Fibroblast of lung (primary cell): Measurements from ENCODE around the gene LRRD1. TPM values are rescaled to one million over a fixed set of nuclear protein-coding genes. Genes with fewer than 3 reads are reported as not detected.
"Not testable (repeated sequence)": the region's sequence is repeated elsewhere in the genome, so short reads cannot be mapped to it uniquely, and the experiment has no call there.

Source experiments
- DNase-seq, 2 donors: peaks; one replicate each; pipeline versions ENCODE4 v3.0.0 to v3.0.0-alpha.2; 2010; ENCODE audit warnings: low read depth in 2 of 2
- H2AFZ ChIP-seq: 2 replicates; pipeline ENCODE4 v1.5.1; 2012; ENCODE audit warnings: low read length, control low read depth, inconsistent platforms
- H3K27ac ChIP-seq: 2 replicates; pipeline ENCODE4 v1.5.1; 2011; ENCODE audit warnings: low read length, control low read depth; ENCODE audit not compliant: insufficient read depth
- H3K27me3 ChIP-seq: 2 replicates; pipeline ENCODE4 v1.5.1; 2011; ENCODE audit warnings: mild to moderate bottlenecking, low read length; ENCODE audit not compliant: control insufficient read depth, insufficient read depth
- H3K36me3 ChIP-seq: 2 replicates; pipeline ENCODE4 v1.5.1; 2011; ENCODE audit warnings: low read length; ENCODE audit not compliant: control insufficient read depth, insufficient read depth
- H3K4me1 ChIP-seq: 2 replicates; pipeline ENCODE4 v1.5.1; 2011; ENCODE audit warnings: low read length; ENCODE audit not compliant: control insufficient read depth, insufficient read depth; ENCODE audit errors: extremely low read depth
- H3K4me2 ChIP-seq: 2 replicates; pipeline ENCODE4 v1.5.1; 2011; ENCODE audit warnings: low read length, control low read depth; ENCODE audit not compliant: insufficient read depth; ENCODE audit errors: extremely low read depth
- H3K4me3 ChIP-seq, 4 experiments: fragments of 200-600 bp in 1 of 4; sonication (generic) in 1 of 4; replicated peaks in 1 of 4; 2 replicates each; pipeline ENCODE4 v1.5.1; 2011 to 2016; ENCODE audit warnings: low read length in 4 of 4, low read depth in 3 of 4, mild to moderate bottlenecking in 3 of 4, control low read depth in 2 of 4, inconsistent platforms in 1 of 4, mixed read lengths in 1 of 4; ENCODE audit not compliant: insufficient read depth in 1 of 4; ENCODE audit errors: control extremely low read depth in 1 of 4
- H3K79me2 ChIP-seq: 2 replicates; pipeline ENCODE4 v1.5.1; 2012; ENCODE audit warnings: mild to moderate bottlenecking, low read length, inconsistent platforms; ENCODE audit not compliant: control insufficient read depth, insufficient read depth
- H3K9ac ChIP-seq: 2 replicates; pipeline ENCODE4 v1.5.1; 2011; ENCODE audit warnings: mild to moderate bottlenecking, low read length, control low read depth; ENCODE audit not compliant: insufficient read depth
- H3K9me3 ChIP-seq: 2 replicates; pipeline ENCODE4 v1.5.1; 2012; ENCODE audit warnings: low read depth, low read length; ENCODE audit not compliant: control insufficient read depth, insufficient read depth
- H4K20me1 ChIP-seq: 2 replicates; pipeline ENCODE4 v1.5.1; 2011; ENCODE audit warnings: low read length; ENCODE audit not compliant: control insufficient read depth, insufficient read depth; ENCODE audit errors: extremely low read depth
- CTCF ChIP-seq, 2 donors: IDR thresholded peaks in 1 of 2; conservative IDR thresholded peaks in 1 of 2; 1 replicate in 1 of 2; 2 replicates in 1 of 2; pipeline ENCODE4 v1.5.1; 2011 to 2012; ENCODE audit warnings: low read length in 2 of 2, control low read depth in 1 of 2, inconsistent platforms in 1 of 2, low read depth in 1 of 2, mild to moderate bottlenecking in 1 of 2
- EZH2 ChIP-seq: IDR thresholded peaks from 2 replicates; pipeline ENCODE4 v1.5.1; 2012; ENCODE audit warnings: low read length, control low read depth, mild to moderate bottlenecking; ENCODE audit errors: missing control alignments
- polyA plus RNA-seq, 2 donors: library from polyadenylated mRNA; depleted of rRNA in 1 of 2; stranded (reverse) in 1 of 2; unstranded in 1 of 2; fragments of >200 nt; gene quantifications; 2 replicates each; pipeline ENCODE4 v1.2.1, GENCODE V29; 2011 to 2012; ENCODE audit warnings: missing spikeins in 1 of 2
- total RNA-seq: library from RNA; depleted of rRNA; stranded (reverse); fragments of >200 nt; gene quantifications from 2 replicates; pipeline ENCODE4 v1.2.1, GENCODE V29; 2014

The LRRD1 gene
- total and polyA plus RNA-seq, 2 donors (not counting 1 experiment from before 2014, with no cell fraction given), result 0.06 to 0.17 TPM

- no peak for DNase-seq
- TF ChIP-seq EZH2, result no peak
- TF ChIP-seq CTCF (conservative IDR thresholded peaks at IDR 0.05 in 1 of 2, IDR thresholded peaks at IDR 0.05 in 1 of 2; ENCODE audit: low read depth in 1 of 2, low read length in 2 of 2), result no peak
- Histone ChIP-seq H3K36me3 (no peaks in the 10 kb centered on the region), H3K4me3 (no peak overlapping the region), H4K20me1 (no peaks in the 10 kb centered on the region), H2AFZ (no peak overlapping the region), H3K4me1 (no peaks in the 10 kb centered on the region), H3K9ac (no peak overlapping the region), H3K27ac (no peak overlapping the region), H3K79me2 (no peaks in the 10 kb centered on the region), H3K27me3 (no peaks in the 10 kb centered on the region), H3K4me2 (no peak overlapping the region), H3K9me3 (no peaks in the 10 kb centered on the region)
Measured at GRCh38 chr7:92150450-92151017, 28.4 kb downstream of the LRRD1 start.

GRCh38 chr7:92149736-92150239 is 29.2 kb downstream of the LRRD1 start:
- H3K27me3 ChIP-seq, result no peaks in the 10 kb centered on the region
- TF ChIP-seq CTCF (conservative IDR thresholded peaks at IDR 0.05 in 1 of 2, IDR thresholded peaks at IDR 0.05 in 1 of 2; ENCODE audit: low read depth in 1 of 2, low read length in 2 of 2) (no peak), EZH2 (no peak)
- H3K9me3 ChIP-seq, result no peaks in the 10 kb centered on the region
- H3K36me3 ChIP-seq, result no peaks in the 10 kb centered on the region
- no peak overlapping the region for H3K4me3 ChIP-seq
- no peak for DNase-seq
- no peak overlapping the region for H3K27ac ChIP-seq
- no peaks in the 10 kb centered on the region for H4K20me1 ChIP-seq
- H3K9ac ChIP-seq, result no peak overlapping the region
- H3K4me1 ChIP-seq, result no peaks in the 10 kb centered on the region
- no peak overlapping the region for H3K4me2 ChIP-seq
- no peaks in the 10 kb centered on the region for H3K79me2 ChIP-seq
- no peak overlapping the region for H2AFZ ChIP-seq

GRCh38 chr7:92143192-92143880 is 35.6 kb downstream of the LRRD1 start:
- H3K27ac ChIP-seq, H3K4me2 ChIP-seq, H3K4me3 ChIP-seq, DNase-seq, H3K27me3 ChIP-seq, H3K36me3 ChIP-seq, H2AFZ ChIP-seq, H3K9ac ChIP-seq, H3K9me3 ChIP-seq, H4K20me1 ChIP-seq, H3K4me1 ChIP-seq, H3K79me2 ChIP-seq: not testable (repeated sequence)

- H3K79me2 ChIP-seq, H3K9me3 ChIP-seq: not testable (repeated sequence)
Measured at GRCh38 chr7:92142791-92143190, 36.2 kb downstream of the LRRD1 start.

More at GRCh38 chr7:92142791-92143190, 36.2 kb downstream of the LRRD1 start:
- not testable (repeated sequence) for H3K4me2 ChIP-seq, H3K4me1 ChIP-seq, DNase-seq, H2AFZ ChIP-seq, H3K4me3 ChIP-seq, H3K9ac ChIP-seq, H3K27me3 ChIP-seq, H3K36me3 ChIP-seq, H4K20me1 ChIP-seq, H3K27ac ChIP-seq
